HG03025 (cell line): ENCODE data around the gene PAPPA.

Experiments used
- ATAC-seq: cut with Tn5 transposase; IDR thresholded peaks from one replicate; pipeline ENCODE4 v1.9.1; 2021; ENCODE audit warnings: mild to moderate bottlenecking, moderate library complexity; ENCODE audit not compliant: unreplicated experiment, low FRiP score

The PAPPA gene

DNA sequence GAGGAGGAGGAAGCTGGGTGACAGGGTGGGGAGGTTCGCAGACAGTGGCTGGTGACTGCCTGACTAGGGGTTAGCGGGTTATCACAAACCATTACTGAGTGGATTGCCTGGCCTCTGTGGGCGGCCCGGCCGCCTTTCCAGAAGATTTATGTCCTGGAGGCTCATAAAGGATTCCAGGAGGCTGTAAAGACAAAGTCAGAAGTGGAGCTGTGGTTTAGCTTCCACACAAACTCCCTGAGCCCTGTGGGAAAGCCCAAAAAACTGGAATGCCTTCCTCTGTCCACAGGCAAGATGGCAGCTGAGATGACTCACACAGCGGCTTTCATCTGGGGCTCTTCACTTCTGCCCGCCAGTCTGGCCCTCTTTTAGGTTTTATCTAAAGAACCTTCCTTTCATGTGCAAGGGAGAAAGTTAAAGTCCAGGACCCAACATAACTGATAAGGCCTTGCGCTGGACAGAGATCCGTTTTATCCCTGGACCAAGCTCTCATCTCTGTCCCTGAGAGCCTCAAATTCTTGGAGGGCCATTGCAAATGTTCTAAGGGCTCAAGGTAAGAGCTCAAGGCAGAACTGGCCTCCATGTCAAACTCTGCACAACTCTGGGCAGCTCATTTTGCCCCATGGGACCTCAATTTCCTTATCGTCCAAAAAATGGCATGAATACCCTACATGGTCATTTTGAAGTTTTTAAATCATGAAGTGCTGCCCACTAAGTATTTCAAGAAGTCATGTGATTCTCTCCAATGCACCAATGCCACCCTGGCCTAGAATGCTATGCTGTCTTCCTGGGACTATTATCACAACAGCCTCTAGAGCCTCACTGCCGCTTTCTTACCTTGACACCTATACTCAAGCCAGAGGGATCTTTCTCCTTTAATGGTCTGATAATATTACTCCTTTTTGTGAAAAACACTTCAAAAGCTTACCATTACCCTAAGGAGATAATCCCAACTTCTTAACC, 284.1 kb downstream of the PAPPA start:
- ATAC-seq = no peak

GRCh38 chr9:116442528-116442927, 288.9 kb downstream of the PAPPA start:
- ATAC-seq = no peak

DNA sequence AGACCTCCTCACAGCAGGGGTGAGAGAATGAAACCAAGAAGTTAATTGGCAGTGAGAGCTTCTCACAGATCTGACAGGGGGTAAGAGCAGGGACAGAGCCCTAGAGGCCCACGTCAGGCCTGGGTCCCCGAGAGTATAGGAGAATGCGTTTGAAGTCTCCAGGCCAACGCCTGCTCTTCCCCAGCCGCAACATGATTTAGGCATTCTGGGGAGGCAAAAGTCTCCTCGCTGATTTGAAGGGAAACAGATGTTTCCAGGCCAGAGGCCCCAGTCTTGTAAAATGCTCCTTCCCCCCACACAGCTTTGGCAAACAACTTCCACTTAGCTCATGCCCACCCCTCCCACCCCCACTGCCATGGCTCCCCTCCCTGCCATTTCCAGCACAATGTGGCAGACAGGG, 294.3 kb downstream of the PAPPA start:
- no peak for ATAC-seq

GRCh38 chr9:116448431-116448830, 294.8 kb downstream of the PAPPA start:
- no peak for ATAC-seq

DNA sequence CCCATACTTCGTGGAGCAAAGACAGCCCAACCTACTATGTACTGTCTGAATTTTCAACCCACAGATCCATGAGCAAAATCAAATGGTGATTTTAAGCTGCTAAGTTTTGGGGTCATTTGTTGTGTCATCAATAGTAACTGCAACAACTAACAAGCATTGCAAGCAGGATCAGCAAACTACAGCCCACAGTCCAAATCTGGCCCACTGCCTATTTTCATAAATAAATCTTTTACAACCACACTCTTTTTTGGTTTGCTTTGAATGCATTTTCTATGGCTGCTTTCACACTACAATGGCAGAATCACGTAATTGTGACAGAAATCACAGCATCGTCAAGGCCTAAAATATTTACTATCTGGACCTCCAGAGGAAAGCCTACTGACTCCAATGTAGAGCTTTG, 296.4 kb downstream of the PAPPA start:
- no peak for ATAC-seq

DNA sequence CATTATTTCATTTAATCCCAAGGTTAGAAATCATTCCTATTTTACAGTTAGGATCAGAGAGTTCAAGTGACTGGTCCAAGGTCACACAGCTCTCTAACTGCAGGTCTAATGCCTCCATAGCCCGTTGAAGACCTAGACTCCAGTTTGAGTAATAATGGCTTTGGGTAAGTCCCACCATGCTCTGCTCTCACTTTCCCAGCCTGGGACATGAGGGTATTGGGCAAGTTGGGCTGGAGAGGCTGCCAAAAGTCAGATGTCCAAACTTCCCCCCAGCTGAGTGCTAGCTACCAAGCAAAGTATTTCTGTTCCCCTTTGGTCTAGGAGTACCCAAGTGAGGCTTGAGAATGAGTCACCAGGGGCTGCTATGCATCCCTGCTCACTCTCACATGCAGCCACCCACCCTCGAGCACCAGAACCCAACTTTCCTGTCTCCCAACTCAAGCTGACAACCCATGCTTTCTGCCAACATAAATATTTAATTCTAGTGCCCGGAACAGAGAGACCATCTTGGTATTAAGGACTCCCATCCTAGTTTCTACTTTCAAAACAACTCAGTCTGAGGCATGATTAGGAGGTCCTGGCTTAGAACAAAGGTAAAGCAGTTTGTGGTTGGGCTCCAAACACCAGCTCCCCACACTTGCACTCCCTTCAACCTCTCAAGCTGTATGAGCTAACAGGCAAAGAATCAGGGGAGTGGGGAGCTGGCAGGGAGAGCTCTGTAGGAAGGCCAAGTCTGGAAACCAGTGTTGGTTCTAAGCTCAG, 297.0 kb downstream of the PAPPA start:
- ATAC-seq = peak; percentile 72

DNA sequence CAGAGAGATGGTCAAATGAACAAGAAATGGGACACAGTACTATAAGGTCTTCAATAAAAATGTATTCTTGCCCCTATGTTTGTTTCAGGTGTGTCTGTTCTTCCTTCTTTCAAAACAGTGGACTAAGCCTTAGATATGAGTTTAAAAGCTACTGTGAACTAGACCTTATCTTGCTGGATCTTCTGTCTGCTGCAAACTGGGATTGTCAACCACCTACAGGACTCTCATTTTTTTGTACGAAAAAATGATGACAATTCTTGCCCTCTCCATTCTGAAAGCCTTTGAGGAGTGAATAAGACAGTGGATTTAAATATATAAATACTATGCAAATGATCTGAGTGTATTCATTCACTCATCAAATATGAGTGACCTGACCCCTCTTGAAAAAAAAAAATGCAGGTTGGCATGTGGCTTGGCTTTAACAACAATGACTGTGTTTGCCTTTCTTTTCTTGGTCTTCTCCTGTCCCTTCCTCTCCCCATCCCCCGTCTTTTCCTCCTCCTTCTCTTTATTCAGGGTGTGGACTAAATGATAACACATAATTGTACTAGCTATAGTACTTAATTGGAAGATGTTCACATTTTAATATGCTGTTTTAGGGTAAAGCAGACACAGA, 298.0 kb downstream of the PAPPA start:
- no peak for ATAC-seq
